NT2/D1 (cell line): ENCODE data around the gene FER1L5.

Source experiments
- DNase-seq: peaks from one replicate; pipeline ENCODE4 v3.0.0-alpha.2; 2011; ENCODE audit warnings: low read depth, low spot score
- H3K27me3 ChIP-seq: 2 replicates; pipeline ENCODE4 v1.6.0; 2011; ENCODE audit warnings: mild to moderate bottlenecking; ENCODE audit not compliant: insufficient read length, insufficient read depth
- H3K36me3 ChIP-seq: 2 replicates; pipeline ENCODE4 v1.6.1; 2011; ENCODE audit warnings: mild to moderate bottlenecking, low read length, mixed read lengths; ENCODE audit not compliant: insufficient read depth, insufficient read length
- H3K4me1 ChIP-seq: 2 replicates; pipeline ENCODE4 v1.5.1; 2011; ENCODE audit not compliant: insufficient read depth, insufficient read length
- H3K4me3 ChIP-seq: 2 replicates; pipeline ENCODE4 v1.5.1; 2011; ENCODE audit warnings: low read depth; ENCODE audit not compliant: insufficient read length
- H3K9ac ChIP-seq: 2 replicates; pipeline ENCODE4 v1.6.0; 2011; ENCODE audit warnings: low read depth; ENCODE audit not compliant: insufficient read length
- H3K9me3 ChIP-seq: 2 replicates; pipeline ENCODE4 v1.5.1; 2011; ENCODE audit warnings: mild to moderate bottlenecking, low read length; ENCODE audit not compliant: insufficient read depth
- SUZ12 ChIP-seq: IDR thresholded peaks from 2 replicates; pipeline ENCODE4 v1.6.1; 2011; ENCODE audit not compliant: insufficient read length, insufficient read depth; ENCODE audit errors: extremely low read depth
- YY1 ChIP-seq: IDR thresholded peaks from 2 replicates; pipeline ENCODE4 v1.6.1; 2011; ENCODE audit not compliant: insufficient read length, insufficient read depth
- ZNF274 ChIP-seq: IDR thresholded peaks from 2 replicates; pipeline ENCODE4 v1.6.1; 2011; ENCODE audit warnings: mild to moderate bottlenecking, low read depth, low read length

FER1L5 gene

DNA sequence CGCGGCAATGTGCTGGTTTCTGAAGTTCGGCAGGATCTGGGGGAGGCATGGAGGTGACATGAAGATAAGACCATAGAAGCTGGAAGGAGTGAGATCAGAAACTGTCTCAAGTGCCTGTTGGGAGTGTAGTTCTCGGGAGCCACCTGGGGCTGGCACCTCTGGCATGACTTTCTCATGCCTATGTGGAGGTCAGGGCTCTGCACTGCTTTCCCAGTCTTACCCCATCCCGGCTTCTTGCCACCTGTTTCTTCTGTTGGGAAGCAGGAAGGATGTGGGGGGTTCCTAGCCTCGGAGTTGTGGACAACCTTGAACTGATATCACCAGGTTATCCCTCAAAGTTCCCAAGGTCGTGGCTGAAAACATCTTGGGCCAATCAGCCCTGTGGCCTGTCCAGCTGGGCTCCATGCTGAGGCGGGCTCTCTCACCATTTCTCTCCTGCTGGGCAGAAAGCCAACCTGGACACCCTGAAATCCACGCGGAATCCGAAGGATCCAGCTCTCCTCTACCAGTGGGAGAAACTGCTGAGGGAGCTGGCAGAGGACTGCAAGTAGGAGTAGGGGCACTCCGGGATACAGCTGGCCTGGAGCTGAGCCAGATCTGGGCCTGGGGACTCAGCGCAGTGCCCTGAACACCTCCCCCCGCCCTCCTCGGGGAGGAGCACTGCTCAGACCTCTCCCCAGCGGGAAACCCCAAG, 42.5 kb downstream of the FER1L5 start:
- Histone ChIP-seq H3K36me3 (no peaks in the 10 kb centered on the region), H3K9me3 (no peaks in the 10 kb centered on the region), H3K4me3 (no peak overlapping the region), H3K27me3 (no peaks in the 10 kb centered on the region), H3K9ac (no peak overlapping the region), H3K4me1 (peaks cover 11% of the 10 kb centered on the region)
- no peak for TF ChIP-seq SUZ12
- no peak for TF ChIP-seq ZNF274
- no peak for TF ChIP-seq YY1
- DNase-seq: no peak

DNA sequence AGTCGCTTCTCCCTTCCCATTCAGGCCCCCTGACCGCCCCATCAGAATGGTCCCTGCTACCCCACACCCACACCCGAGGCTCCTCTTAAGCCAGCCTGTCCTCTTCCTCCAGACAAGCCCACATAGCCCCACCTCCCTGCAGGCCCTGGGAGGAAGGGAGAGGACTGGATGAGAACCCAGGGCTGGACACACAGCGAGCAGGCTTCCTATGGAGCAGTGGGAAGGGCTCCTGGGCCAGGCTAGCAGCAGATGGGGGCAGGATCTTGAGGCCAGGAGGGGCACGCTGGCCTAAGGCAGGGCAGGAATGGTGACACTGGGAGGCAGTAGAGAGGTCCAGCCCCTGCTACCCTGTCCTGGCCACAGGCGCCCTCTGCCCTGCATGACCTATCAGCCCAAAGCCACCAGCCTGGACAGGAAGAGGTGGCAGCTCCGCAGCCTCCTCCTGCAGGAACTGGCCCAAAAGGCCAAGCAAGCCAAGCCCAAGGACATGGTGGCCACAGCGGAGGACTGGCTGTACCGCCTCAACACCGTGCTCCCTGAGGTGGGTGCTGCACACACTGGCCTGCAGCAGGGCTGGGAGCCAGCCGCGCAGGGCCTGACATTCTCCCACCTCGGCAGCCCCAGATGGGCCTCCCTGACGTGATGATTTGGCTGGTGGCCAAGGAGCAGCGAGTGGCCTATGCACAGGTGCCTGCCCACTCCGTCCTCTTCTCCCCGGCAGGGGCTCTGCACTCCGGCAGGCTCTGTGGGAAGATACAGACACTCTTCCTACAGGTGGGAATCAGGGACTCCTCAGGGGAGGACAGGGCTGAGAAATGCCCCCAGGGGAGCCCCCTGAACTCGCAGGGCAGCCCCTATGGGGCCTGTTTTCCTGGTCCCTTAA, 43.3 kb downstream of the FER1L5 start:
- H3K27me3 ChIP-seq: no peaks in the 10 kb centered on the region
- TF ChIP-seq YY1: no peak
- no peak for TF ChIP-seq ZNF274
- no peak for TF ChIP-seq SUZ12
- no peaks in the 10 kb centered on the region for H3K36me3 ChIP-seq
- peaks cover 14% of the 10 kb centered on the region for H3K4me1 ChIP-seq
- H3K9ac ChIP-seq: no peak overlapping the region
- no peaks in the 10 kb centered on the region for H3K9me3 ChIP-seq
- DNase-seq: no peak
- no peak overlapping the region for H3K4me3 ChIP-seq

DNA sequence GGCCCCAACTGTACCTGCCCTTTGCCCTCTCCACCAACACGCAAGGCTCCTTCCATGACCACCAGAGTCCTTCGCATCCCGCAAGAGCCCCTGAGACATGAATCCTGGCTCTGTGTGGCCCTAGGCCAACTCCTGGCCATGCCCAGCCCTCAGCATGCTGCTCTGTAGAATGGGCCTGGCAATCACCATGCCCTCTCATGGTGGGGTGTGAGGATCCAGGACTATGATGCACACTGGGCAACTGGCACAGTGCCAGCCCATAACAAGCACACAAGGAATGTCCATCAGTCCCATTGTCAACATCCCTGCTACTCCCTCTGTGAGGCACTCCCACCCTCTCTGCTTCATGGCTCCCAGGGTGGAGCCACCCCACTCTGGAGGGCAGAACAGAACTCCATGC, 44.7 kb downstream of the FER1L5 start:
- no peaks in the 10 kb centered on the region for H3K9me3 ChIP-seq
- no peaks in the 10 kb centered on the region for H3K36me3 ChIP-seq

DNA sequence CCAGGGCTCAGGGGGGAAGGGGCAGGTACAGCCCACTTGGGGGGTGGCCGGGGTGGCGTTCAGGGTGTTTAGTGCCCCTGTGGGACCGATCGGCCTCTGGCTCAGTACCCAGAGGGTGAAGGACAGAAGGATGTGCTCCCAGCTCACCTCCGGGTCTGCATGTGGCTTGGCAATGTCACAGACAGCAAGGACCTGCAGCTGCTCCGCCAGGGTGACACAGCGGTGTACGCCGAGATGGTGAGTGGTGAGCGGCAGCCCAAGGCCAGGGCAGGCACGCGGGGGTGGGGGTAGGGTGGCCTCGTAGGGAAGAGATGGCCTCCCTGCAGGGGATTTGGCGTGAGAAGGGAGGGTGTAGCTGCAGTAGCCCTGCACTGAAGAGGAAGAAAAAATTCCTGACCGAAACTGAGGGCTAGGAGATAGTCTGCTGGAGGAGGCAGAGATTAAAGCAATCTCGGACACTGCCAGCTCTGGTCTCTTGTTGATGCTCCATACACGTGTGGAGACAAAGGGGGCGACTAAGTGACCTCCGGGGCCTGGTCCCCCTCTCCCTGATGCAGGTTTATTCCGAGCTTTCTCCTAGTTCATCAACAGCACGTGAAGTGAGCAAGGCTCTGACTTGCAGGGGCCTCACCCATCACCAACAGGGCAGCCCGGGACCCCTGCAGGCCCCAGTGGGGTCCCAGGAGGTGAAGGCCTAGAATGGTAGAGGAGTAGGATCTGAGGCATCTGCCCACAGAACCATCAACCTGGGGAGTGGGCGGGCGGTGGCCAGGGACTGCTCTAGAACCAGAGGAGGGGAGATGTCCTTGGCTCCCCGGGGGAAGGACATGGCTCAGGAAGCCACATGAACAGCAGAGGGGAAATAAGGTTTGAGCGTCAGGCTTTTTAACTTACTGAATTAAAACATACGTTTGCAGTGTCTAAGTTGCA, 45.4 kb downstream of the FER1L5 start:
- H3K4me3 ChIP-seq: no peak overlapping the region
- no peak for TF ChIP-seq YY1
- no peak for DNase-seq
- peak overlapping the region; percentile 7 for H3K9ac ChIP-seq
- H3K4me1 ChIP-seq: peaks cover 20% of the 10 kb centered on the region
- H3K36me3 ChIP-seq: no peaks in the 10 kb centered on the region
- no peaks in the 10 kb centered on the region for H3K27me3 ChIP-seq
- no peaks in the 10 kb centered on the region for H3K9me3 ChIP-seq

More for the DNA sequence above, 44.7 kb downstream of the FER1L5 start:
- peaks cover 16% of the 10 kb centered on the region for H3K4me1 ChIP-seq
- H3K9ac ChIP-seq: no peak overlapping the region
- no peak overlapping the region for H3K4me3 ChIP-seq
- TF ChIP-seq YY1 (no peak), SUZ12 (no peak), ZNF274 (no peak)
- no peak for DNase-seq
- H3K27me3 ChIP-seq: no peaks in the 10 kb centered on the region

DNA sequence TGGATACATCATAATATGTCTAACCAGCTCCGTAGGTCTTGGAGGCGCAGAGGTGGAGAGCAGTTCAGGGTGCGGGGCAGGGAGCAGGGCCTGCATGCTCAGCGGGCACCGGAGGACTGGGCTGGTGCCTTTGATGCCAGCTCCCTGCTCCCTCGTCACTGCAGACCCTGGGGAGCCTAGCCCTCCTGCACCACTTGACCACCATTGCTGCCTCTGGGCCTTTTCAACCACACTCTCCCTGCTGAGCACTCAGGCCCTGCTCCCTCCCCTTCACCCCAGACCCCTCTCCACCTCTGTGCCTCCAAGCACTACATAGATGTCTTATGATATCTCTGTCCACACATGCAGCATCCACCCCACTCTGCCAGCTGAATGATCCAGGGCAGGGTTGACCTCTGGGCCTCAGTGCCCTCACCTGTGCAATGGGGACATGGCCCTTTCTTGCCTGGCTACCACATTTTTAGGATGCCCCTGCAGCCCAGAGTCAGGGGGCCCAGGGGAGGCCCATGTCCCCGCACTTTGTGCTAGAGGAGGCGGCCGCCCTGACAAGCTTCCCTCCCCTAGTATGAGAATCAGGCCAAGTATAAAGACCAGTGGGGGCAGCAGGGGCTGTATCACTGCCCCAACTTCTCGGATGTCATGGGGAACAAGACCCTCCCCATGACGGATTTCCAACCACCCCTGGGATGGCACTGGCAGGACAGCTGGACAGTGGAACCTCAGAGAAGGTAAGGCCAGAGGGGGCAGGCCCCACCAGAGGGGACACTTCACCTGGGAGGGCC, 46.3 kb downstream of the FER1L5 start:
- Histone ChIP-seq H3K4me1 (peaks cover 21% of the 10 kb centered on the region), H3K27me3 (no peaks in the 10 kb centered on the region), H3K9ac (no peak overlapping the region), H3K36me3 (no peaks in the 10 kb centered on the region), H3K4me3 (no peak overlapping the region), H3K9me3 (no peaks in the 10 kb centered on the region)
- TF ChIP-seq YY1 (no peak), ZNF274 (no peak), SUZ12 (no peak)
- DNase-seq: no peak

DNA sequence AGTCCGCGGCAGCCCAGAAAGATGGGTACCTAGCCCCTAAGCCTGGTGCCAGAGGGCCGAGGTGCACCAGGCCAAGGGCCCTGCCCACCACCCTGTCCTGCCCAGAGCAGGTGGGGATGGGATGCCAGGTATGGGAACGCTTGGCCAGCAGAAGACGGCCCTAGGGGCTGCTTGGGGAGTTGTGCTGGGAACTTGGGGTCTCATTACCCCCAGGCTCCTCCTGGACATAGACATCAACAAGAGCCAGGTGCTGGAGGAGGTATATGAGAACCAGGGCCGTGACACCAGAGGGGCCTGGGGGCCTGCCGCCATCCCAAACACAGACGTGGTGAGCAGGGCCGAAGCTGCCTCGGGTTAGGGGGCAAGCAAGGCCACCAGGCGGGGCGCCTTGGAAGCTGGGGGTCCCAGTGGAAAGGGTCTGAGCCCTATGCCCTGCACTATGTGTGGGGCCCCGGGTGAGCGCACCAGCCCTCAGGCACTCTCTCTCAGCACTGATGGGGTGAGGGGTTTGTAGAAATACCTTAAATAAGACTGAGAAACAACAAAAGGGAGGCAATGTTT, 46.9 kb downstream of the FER1L5 start:
- no peaks in the 10 kb centered on the region for H3K27me3 ChIP-seq
- no peak overlapping the region for H3K4me3 ChIP-seq
- H3K9ac ChIP-seq: no peak overlapping the region
- peaks cover 23% of the 10 kb centered on the region for H3K4me1 ChIP-seq
- H3K36me3 ChIP-seq: no peaks in the 10 kb centered on the region
- TF ChIP-seq YY1 (no peak), ZNF274 (no peak), SUZ12 (no peak)
- DNase-seq: no peak
- H3K9me3 ChIP-seq: no peaks in the 10 kb centered on the region
